AG10803 (cell line): ENCODE data around the gene HAGHL.
"Not testable (repeated sequence)": the region's sequence is repeated elsewhere in the genome, so short reads cannot be mapped to it uniquely, and the experiment has no call there.

Experiments
- DNase-seq: peaks from one replicate; pipeline ENCODE4 v3.0.0; 2010; ENCODE audit warnings: low read depth
- H3K4me3 ChIP-seq: 2 replicates; pipeline ENCODE4 v1.5.1; 2011; ENCODE audit warnings: mild to moderate bottlenecking, low read length, control low read depth
- CTCF ChIP-seq: conservative IDR thresholded peaks from 2 replicates; pipeline ENCODE4 v1.5.1; 2011; ENCODE audit warnings: mild to moderate bottlenecking, low read length, control low read depth, inconsistent platforms

Gene HAGHL

DNA sequence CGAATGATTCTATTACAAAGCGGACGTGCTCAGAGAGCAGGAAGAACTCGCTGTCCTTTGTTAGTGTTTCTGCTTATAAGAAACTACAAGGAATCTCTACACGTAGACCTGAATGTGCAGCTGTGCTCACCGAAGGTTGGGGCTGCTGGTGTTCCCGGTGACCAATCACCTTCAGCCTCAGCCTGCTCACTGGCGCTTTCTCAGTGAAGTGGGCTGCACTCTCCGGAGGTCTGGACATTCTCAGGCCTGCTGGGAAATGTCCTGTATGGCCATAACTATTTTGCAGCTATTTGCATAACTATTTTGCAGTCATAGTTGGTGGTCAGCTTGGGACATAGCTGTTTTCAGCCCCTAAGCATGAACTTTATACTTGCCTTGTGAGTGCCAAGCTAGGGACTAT is 23.6 kb downstream of the HAGHL start:
- DNase-seq: no peak
- TF ChIP-seq CTCF: no peak
- H3K4me3 ChIP-seq: no peak overlapping the region

GRCh38 chr16:751152-752006 is 24.5 kb downstream of the HAGHL start:
- no peak overlapping the region for H3K4me3 ChIP-seq
- no peak for DNase-seq
- no peak for TF ChIP-seq CTCF

GRCh38 chr16:752007-752312 is 25.1 kb downstream of the HAGHL start:
- no peak for TF ChIP-seq CTCF
- no peak for DNase-seq
- no peak overlapping the region for H3K4me3 ChIP-seq

GRCh38 chr16:754121-754607 is 27.3 kb downstream of the HAGHL start:
- DNase-seq, H3K4me3 ChIP-seq: not testable (repeated sequence)

DNA sequence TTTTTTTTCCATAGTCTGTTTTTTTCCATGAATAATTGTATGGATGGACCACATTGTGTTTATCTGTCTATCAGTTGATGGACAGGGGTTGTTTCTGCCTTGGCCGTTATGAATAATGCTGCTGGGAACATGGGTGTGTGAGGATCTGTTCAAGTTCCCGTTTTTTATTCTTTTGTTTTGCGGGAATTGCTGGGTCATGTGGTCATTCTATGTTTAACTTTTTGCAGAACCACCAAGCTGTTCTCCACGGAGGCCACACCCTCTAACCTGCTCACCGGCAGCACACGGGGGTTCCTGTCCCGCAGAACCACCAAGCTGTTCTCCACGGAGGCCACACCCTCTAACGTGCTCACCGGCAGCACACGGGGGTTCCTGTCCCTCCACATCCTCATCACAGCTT is 27.8 kb downstream of the HAGHL start:
- no peak for DNase-seq
- no peak for TF ChIP-seq CTCF
- H3K4me3 ChIP-seq: no peak overlapping the region

DNA sequence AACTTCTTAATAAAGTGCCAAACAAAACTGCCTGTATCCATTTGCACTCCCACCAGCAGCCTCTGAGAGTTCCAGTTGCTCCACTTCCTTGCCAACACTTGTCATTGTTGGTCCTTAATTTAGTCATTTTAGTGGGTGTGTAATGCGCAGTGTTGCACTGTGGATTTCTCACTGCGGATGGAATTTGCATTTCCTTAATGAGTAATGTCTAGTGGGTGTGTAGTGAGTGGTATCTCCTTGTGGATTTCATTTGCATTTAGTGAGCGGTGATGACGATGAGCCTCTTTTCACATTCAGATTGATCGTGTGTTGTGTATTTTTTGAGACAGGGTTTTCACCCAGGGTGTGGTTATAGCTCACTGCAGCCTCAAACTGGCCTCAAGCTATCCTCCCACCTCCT is 29.5 kb downstream of the HAGHL start:
- no peak for TF ChIP-seq CTCF
- DNase-seq: no peak
- H3K4me3 ChIP-seq: no peak overlapping the region

GRCh38 chr16:759110-759910 is 32.4 kb downstream of the HAGHL start:
- TF ChIP-seq CTCF: no peak
- no peak overlapping the region for H3K4me3 ChIP-seq
- no peak for DNase-seq
